RPMI8226 (cell line): Measurements from ENCODE around the gene CNBP.

Experiments used
- DNase-seq: peaks from one replicate; pipeline ENCODE4 v3.0.0-alpha.2; 2015

The CNBP gene

DNA sequence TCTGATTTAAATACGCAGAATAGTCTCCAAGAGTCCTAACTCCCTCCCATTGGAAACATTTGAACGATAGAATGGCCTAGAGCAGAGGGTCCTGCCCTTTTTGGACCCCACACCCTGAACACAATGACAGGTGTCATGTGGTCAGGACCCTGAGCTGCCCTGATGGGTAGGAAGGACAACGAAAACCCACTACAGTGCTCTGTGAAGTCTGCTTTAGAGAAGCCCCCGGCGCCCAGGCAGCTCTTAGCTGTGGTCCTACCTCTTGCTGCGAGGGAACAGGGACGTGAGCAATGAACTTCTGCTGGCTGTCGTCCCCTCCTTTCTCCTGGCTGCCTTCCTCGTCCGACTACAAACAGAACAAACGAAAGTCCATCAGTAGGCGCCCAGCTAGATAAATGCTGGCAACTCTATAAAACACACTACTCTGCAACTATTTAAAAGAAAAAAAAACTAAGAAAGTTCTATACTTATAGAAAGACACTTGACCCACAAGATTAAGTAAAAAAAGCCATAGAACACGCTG lies 53.3 kb downstream of the CNBP start:
- no peak for DNase-seq

DNA sequence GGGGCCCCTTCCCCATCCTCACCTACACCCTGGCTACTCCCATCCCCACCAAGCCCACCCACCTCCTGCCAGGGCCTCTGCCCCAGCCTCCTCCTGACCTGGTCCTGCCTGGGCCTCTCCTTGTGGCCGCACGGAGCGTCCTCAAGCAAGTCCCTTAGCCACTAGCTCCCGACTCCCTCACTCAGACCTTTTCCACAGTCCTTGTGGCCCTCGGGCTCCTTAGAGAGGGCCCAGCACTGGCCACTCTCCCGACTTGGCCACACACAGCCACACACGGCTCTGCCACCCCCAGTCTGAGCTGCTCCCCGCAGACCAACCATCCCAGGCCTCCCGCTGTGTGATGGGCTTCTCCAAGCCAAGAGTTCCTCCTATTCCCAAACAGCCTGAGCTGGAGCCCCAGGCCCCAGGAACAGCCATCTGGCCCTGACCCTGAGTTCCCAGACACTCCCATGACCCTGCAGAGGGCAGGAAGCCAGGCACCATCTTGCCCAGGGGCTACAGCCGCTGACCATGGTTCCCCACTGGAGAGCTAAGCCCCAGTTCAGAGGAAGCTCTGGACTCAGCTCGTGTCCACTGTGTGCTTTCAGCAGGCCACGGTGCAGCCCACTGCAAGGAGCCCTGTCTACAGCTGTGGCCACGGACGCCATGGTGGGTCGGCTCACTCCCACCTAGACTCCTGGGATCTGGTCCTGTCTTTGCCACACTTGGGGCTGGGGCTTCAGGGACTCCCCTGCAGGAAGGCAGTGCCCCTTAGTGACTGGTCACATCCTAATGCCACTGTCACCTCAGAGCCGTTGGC lies 55.1 kb downstream of the CNBP start:
- no peak for DNase-seq

DNA sequence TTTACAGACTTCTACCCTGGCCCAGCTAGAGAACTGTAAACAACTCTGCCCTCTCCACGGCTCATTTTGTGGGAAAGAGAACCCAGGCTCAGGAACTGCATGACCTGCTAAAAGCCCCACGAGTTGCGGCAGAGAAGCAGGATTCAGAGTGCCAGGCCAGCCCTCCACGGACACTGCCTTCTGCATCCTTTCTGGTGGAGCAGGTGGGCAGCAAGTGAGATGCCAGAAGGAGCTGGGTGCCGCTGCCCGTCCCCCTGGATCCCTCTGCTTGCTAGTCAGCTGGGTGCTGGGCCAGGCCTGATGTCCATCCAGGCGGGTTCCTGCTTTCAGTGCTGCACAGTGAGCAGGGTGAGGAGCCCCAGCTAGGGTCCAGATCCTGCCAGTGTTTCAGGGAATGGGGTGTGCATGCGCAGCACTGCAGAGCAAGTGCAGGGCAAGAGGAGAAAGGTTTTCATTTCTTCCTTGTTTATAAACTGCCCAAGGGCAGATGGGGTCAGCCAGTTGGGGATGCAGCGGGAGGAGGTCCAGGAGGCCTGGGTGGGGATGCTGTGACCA lies 56.9 kb downstream of the CNBP start:
- no peak for DNase-seq

DNA sequence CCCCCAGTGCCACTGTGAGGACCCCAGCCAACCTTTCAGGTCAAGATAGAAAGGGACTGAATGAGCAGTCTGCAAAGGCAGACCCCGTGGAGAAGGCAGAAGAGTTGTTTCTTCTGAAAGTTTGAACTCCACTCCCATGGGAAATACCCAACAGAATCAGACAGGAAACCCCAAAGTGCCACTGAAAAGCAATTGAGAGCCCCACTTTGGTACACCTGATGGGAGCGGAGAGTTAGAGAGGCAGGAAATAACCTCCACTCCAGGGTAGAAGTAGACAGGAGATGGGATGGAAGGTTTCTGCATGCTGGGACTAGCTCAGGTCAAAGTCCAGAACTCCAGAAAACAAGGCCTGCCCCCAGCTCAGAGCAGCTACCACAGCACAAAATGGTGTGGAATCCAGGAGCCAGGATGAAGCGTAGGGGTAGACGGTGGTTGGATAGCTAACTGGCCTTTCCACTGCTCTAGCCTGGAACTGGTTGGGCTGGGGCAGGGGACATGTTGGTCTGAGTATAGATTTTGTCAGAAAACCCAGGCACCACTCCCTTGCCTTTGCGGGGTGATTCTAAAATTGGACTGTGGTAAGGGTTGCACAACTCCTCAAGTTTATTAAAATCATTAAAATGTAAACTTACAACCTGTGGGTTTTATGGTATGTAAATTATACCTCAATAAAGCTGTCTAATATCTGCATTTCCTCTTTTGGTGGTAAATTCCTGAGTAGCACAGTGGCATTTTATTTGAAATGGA lies 60.2 kb downstream of the CNBP start:
- DNase-seq = peak; percentile 21

DNA sequence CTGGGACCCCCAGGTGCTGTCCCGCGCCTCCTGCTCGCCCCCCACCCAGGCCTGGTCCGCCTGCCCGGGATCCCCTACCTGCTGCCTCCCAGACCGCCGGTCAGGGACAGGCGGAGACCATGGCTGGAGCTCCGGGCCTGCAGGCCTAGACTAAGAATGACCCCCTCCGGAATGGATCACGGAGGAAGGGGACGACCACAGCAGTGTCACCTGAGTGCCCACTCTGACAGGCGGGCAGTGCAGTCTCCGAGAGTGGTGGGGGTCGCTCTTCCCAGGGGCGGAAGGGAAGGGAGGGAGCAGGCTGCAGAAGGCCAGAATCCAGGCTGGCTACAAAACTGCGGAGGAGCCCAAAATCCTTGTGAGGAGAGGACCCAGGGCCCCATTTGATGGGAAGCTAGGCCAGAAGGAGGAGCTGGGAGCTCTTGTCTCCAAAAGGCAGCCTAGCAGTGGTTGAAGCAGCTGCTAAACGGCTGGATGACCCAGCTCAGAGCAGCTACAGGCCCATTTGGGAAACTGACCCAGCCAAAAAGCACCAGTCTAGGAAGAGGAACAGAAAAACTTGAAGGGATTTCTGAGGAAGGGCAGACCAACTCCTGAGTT lies 61.2 kb downstream of the CNBP start:
- peak; percentile 15 for DNase-seq

DNA sequence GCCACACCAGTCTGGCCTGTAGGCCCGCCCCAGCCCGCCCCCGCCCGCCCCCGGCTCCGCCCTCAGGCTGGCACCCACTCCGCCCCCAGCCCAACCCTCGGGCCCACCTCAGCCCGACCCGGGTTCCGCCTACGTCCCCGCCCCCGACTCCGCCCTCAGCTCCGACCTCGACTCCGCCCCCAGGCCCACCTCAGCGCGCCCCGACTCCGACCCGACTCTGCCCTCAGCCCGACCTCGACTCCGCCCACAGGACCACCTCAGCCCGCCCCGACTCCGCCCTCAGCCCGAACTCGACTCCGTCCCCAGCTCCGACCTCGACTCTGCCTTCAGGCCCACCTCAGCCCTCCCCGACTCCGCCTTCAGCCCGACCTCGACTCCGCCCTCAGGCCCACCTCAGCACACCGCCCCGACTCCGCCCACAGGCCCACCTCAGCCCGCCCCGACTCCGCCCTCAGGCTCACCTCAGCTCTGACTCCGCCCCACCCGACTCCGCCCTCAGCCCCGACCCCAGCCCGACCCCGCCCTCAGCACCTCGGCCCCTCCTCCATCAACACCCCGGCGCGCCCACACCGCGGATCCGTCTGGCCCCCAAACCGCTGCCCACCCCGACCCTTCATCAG lies 61.8 kb downstream of the CNBP start, which contains the start of gene RAB43:
Gene RAB43, minus strand, starts transcription at position 13 of the 620 bp plus-strand sequence. CDS start 315 bp downstream, outside the sequence.
- peak; percentile 80 for DNase-seq

DNA sequence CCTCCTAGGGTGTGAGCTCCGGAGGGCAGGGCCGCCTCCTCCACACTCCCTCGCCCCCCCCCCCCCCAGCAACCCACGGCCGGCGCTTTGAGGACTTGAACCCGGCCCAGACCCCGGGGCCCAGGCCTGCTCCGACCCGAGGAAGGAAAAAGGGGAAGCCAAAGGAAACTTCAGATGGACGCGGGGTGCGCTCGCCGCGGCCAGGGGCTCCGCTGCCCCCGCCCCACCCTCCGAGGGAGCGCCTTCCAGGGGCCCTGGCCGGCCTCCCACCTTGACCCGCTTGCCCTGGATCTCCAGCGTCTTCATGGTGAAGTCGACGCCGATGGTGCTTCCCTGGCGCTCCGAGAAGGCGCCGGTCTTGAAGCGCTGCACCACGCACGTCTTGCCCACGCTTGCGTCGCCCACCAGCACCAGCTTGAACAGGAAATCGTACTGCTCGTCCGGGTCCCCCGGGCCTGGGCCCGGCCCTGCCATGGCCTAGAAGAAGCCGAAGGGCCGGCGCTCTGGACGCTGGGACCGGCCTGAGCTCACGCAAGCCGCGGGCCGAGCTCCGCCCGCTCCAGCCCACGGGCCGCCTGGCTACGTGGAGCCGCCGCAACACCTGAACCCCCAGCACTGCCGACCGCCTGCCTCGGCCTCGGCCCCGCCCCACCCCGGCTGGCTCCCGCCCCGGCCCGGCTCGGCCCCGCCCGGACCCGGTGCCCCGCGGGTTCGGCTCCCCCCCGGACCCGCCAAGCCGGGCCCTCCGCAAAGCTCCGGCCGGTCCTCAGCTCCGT lies 62.5 kb downstream of the CNBP start:
- peak; percentile 18 for DNase-seq

DNA sequence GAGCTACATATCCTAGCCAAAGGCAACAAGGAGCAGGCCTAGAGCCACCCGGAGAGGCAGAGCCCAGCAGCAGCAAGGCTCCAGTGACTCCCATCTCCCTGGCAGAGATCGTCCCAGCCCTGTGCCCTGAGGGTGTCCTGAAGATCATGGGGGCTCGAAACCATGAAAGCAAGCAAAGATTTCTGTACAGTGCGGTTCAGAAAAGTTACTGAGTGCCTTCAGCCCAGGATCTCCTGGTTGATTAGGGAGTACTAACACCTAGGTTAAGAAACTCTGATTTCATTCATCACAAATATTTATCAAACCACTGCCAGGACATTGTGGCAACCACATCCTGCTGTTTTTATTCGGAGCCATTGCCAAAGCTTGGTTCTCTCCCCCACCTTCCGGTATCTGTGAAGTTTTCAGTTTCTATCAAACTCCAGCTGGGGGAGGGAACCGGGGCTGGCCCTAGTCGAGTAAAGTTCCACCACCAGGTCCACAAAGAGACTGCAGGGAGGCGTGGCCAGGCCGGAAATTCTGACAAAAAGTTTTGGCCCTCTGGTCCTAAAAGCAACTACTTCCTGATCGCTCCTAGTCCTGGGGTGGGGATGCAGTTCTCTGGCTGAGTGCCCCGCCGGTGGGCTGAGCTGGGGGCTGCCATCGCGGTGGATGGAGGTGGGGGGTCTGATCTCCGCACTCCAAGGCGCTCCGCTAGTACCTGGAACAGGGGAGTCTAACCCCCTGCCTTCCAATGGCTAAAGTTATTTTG lies 63.3 kb downstream of the CNBP start:
- peak; percentile 96 for DNase-seq

DNA sequence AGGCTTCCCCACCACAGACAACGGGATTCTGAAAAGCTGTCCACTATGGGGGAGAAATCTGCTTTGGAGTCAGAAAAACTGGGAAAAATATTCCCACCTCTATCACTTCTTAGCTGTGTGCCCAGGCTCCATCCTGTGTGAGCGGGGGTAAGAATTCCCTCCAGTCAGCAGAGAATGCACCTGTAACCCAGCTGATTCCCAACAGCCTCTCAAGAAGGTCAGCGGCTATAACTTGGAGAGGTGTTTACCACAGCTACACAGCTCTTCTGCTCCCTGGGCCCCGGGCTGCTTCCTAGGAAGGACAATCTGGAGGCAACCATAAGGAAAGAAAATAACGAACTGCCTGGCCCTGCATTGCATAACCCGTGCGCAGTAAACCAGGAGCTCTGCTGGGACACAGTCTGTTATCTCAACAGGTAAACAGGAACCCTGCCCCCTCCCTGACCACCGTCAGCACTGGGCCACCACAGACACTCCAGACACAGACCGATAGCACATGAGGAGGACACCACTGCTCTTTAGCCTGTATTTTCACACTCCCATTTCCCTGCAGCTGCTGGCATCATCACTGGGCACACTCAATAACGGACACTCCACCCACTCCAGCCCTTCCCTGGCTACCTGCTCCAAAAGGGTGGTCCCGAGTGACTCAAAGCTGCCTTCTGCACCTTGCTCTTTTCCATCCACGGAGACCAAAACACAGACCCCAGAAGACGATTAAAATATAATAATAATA lies 64.2 kb downstream of the CNBP start:
- DNase-seq = peak; percentile 17

DNA sequence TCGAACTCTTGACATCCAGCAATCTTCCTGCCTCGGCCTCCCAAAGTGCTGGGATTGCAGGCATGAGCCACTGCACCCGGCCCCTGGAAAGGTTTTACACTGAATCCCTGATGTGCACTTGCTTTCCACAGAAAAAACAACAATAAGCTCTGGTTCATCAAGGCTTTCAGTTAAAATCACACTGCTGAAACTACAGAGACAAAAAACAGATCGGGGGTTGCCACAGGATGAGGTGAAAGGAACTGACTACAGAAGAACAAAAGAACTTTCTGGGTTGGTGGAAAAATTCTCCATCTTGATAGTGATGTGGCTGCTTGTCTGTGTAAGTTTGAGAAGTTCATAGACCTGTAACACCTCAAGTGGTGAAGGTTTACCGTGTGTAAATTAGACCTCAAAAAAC lies 65.0 kb downstream of the CNBP start:
- DNase-seq = no peak
